ENCODE results near the gene SMIM5. TPM values are rescaled to one million over a fixed set of nuclear protein-coding genes. Genes with fewer than 3 reads are reported as not detected.
"Not testable (repeated sequence)": the region's sequence is repeated elsewhere in the genome, so short reads cannot be mapped to it uniquely, and the experiment has no call there.

SMIM5 gene
- total RNA-seq, 1 donor from 2014 or later: 2.2 TPM

GRCh38 chr17:75635610-75636202 is 2.5 kb downstream of the SMIM5 start:
- no peaks in the 10 kb centered on the region for H3K27me3 ChIP-seq
- TF ChIP-seq POLR2A (IDR thresholded peaks at IDR 0.05) (no peak), POLR2AphosphoS5 (IDR thresholded peaks at IDR 0.05; ENCODE audit: insufficient read depth in 1 of 2, low read depth in 1 of 2) (no peak), CTCF (IDR thresholded peaks at IDR 0.05) (no peak)
- peaks cover 25% of the 10 kb centered on the region for H3K4me1 ChIP-seq
- intact Hi-C loops (cut with DNase I): no loop called here
- no peak overlapping the region for H3K4me3 ChIP-seq
- no peaks in the 10 kb centered on the region for H3K36me3 ChIP-seq
- no peaks in the 10 kb centered on the region for H3K9me3 ChIP-seq
- DNase-seq (ENCODE audit: extremely low spot score in 2 of 2): no peak
- H3K27ac ChIP-seq: no peak overlapping the region

- no peak overlapping the region for H3K4me3 ChIP-seq
- no peak overlapping the region for H3K27ac ChIP-seq
- DNase-seq (ENCODE audit: extremely low spot score in 2 of 2): no peak
- TF ChIP-seq POLR2A (IDR thresholded peaks at IDR 0.05): no peak
- no peak for TF ChIP-seq CTCF (IDR thresholded peaks at IDR 0.05)
- TF ChIP-seq POLR2AphosphoS5 (IDR thresholded peaks at IDR 0.05; ENCODE audit: insufficient read depth in 1 of 2, low read depth in 1 of 2): no peak
- no peaks in the 10 kb centered on the region for H3K27me3 ChIP-seq
- H3K36me3 ChIP-seq: no peaks in the 10 kb centered on the region
- intact Hi-C loops (cut with DNase I): no loop called here
- H3K4me1 ChIP-seq: peaks cover 25% of the 10 kb centered on the region
- no peaks in the 10 kb centered on the region for H3K9me3 ChIP-seq
Measured at GRCh38 chr17:75636381-75637142, 3.3 kb downstream of the SMIM5 start.

- Histone ChIP-seq H3K4me3 (no peak overlapping the region), H3K9me3 (no peaks in the 10 kb centered on the region), H3K27me3 (no peaks in the 10 kb centered on the region), H3K36me3 (no peaks in the 10 kb centered on the region), H3K4me1 (peaks cover 25% of the 10 kb centered on the region), H3K27ac (no peak overlapping the region)
- intact Hi-C loops (cut with DNase I): no loop called here
- DNase-seq (ENCODE audit: extremely low spot score in 2 of 2): no peak
- TF ChIP-seq POLR2A (IDR thresholded peaks at IDR 0.05): no peak
- no peak for TF ChIP-seq POLR2AphosphoS5 (IDR thresholded peaks at IDR 0.05; ENCODE audit: insufficient read depth in 1 of 2, low read depth in 1 of 2)
- TF ChIP-seq CTCF (IDR thresholded peaks at IDR 0.05): no peak
Measured at GRCh38 chr17:75637143-75637538, 3.9 kb downstream of the SMIM5 start.

GRCh38 chr17:75637551-75637950 is 4.3 kb downstream of the SMIM5 start:
- intact Hi-C loops (cut with DNase I): no loop called here
- Histone ChIP-seq H3K27me3 (no peaks in the 10 kb centered on the region), H3K9me3 (no peaks in the 10 kb centered on the region), H3K27ac (no peak overlapping the region), H3K4me3 (no peak overlapping the region), H3K4me1 (peaks cover 25% of the 10 kb centered on the region), H3K36me3 (no peaks in the 10 kb centered on the region)
- TF ChIP-seq POLR2AphosphoS5 (IDR thresholded peaks at IDR 0.05; ENCODE audit: insufficient read depth in 1 of 2, low read depth in 1 of 2): no peak
- no peak for TF ChIP-seq CTCF (IDR thresholded peaks at IDR 0.05)
- no peak for TF ChIP-seq POLR2A (IDR thresholded peaks at IDR 0.05)
- no peak for DNase-seq (ENCODE audit: extremely low spot score in 2 of 2)

- H3K27me3 ChIP-seq; H3K4me3 ChIP-seq; H3K27ac ChIP-seq; intact Hi-C loops (cut with DNase I); H3K36me3 ChIP-seq; DNase-seq (ENCODE audit: extremely low spot score in 2 of 2); H3K9me3 ChIP-seq: not testable (repeated sequence)
- H3K4me1 ChIP-seq: peaks cover 25% of the 10 kb centered on the region
Measured at GRCh38 chr17:75638039-75638438, 4.8 kb downstream of the SMIM5 start.
